ENCODE measurements around the gene ADSS2.
A peak's percentile ranks its signal among the peaks of the same experiment; 100 is the strongest.

The ADSS2 gene

DNA sequence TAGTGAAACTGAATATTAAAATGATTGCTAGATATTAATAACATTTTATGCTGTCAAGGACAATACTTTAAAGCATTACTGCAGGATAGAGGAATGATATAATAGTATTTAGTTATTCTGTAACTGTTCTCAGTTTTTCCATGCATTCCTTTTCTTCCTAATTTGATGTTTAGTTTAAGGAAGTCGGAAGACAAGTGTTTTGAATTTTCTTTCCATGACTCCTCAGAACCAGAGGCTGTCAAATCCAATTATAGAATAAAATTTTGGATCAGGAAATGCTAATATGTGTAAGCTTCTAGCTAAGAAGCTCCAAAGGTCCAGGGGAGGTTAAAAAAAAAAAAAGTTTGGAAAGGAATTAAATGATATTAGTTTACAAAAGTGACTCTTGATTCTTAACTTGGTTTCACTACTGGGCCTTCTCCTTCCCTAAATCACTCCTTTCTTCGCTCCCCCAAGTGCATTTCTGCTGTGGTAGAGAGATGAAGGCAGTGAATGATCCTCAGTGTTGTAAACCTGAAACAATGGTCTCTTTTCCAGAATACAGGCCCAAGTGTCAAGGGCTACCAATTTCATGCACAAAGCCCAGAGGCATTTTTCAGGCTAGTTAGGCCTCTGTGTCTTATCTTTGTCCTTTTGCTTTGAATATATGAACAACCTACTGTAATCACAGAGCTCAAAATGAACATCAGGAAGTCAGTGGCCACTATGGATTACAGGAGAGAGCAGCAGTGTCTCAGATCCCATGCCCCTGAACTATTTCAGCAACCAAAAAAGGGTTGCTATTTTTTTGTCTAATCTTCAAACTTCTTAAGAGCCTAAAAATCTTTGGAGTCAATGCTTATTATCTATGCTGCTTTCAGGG is 6.2 kb downstream of the ADSS2 start:
- FAIRE-seq (no peak), DNase-seq (ENCODE audit: low spot score) (no peak)

DNA sequence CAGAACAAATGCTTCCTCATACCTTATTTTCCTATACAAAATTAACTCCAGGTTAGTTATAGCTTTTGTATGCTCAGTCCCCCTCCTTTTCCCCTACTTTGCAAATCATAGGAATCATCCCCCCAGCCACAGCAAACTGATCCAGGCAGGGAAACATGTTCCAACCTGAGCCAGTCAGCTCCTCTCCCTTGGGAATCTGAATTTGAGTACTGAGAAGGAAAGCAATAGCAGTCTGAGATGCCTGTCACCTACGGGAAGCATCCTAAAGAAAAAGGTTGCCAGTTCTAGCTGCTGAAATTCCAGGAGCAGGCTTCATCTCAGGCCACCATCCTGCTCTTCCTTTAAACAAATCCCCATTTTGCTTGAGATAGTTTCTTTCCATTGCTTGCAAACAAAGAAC is 6.9 kb downstream of the ADSS2 start:
- FAIRE-seq (no peak), DNase-seq (ENCODE audit: low spot score) (no peak)

DNA sequence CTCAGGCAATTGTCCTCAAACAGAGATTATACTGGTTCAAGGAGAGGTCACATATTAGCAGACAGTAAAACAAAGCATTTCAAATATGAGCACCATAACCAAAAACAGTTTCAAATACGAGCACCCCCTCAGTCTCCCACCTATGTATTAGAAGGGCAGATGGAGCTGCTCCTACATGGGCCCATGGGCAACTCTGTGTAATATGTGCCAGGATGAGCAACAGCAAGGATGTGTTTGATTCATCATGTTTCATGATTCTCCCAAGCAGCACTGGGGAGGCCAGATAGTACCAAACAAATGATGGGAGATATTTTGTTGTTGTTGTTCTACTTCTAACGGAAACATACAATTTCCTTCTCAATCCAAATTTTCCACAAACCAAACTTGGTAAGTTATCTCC is 8.9 kb downstream of the ADSS2 start:
- no peak for DNase-seq (ENCODE audit: low spot score)
- no peak for FAIRE-seq

DNA sequence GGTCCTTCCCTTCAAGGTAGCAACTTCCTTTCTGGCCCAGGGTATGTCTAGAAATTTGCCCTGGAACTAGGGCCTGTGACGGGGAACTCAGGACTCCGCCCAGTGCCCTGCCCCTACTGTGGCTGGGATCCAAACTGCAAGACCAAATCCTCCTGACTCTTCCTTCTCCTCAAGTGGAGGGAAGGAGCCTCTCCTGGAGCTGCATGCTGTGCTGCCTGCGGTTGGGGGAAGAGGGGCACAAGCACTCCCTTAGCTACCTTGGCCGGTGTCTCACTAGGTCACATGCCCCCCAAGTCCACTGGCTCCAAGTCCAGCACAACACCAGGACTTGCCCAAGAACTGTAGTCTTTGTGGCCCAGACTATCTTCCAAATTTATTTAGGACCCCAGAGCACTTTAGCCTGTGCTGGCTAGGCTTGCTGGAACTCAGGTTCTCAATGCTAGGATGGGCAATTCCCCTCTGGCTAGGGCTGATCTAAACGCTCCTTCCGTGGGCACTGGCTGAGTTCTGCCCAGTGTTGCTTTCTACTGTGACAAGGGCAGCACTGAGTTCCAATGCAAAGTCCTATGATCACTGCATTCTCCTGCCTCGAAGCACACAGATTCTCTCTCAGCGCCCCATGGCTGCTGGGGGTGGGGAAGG is 12.2 kb downstream of the ADSS2 start:
- FAIRE-seq (no peak), DNase-seq (ENCODE audit: low spot score) (no peak)

DNA sequence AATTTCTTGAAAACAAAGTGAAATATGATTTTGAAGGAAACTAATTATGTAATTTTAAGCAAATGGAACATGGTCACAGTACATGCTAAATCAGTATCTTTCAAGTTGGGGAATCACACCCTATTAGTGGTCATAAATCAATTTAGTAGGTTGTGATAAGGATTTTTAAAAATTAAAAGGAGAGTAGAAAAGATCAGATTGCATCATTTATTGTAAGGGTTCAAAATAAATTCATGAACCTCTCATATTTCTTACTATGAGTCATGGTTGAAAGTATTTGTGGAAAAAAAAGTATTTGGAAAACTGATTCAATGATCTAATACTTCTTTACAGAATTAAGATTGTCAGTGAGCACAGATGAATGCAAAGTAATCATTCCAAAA is 14.6 kb downstream of the ADSS2 start:
- DNase-seq (ENCODE audit: low spot score) (no peak), FAIRE-seq (peak; percentile 45)

DNA sequence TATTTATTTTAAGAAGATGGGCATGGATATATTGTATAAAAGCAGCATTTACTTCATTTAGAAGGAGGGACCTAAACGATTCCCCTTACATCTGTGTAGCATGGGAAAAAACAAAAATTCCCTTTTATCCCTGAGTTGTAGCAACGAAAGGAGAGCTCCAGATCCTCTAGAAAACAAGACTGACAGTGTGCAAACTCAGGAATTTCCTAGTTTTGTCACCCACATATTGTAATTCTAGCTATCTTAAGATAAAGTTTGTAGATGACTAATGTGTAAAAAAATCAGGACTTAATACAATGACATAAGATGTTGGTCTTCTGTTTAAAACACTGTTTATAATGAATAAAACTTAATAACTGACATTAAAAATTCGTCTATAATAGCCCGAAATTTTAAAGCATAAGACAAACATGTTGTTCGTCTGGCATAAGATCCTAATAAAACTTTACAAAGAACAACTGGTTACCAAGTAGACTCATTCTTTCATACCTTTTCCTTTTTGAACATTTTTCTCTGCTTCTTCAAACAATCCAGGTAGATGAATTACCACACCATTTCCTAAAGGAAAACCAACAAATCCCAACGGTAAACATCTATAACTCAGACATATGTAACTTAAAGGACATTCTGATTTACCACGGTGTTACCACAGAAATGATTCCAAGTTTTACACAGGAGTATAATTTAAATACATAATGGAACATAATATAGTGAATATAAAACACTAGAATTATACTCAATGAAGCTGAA is 15.2 kb downstream of the ADSS2 start:
- no peak for DNase-seq (ENCODE audit: low spot score)
- FAIRE-seq = peak; percentile 58

DNA sequence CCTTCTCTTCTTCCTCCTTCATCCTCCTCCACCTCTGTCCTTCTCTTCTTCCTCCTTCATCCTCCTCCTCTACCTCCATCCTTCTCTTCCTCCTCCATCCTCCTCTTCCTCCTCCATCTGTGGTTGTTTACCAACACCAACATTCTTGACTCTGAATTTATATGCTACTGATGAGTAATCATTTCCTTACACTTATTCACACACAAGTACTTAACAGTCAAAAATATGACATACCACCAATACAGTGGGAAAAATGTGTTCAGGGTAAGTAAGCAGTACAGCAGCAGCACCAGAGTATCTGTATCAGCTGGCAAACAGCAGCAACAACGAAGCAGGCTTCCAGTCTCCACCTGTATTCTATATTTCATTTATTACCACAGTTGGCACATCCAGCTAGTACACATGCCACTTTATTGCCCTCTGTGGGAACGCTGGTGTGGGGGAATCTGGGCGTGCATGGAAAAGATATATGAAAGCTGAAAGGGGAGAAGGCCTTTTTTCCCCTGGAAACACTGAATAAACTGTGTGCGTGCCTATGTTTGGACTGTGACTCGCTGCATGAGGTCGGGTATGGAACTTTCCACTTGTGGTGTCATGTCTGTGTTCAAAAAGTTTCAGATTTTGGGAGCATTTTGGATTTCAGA is 16.0 kb downstream of the ADSS2 start:
- DNase-seq (ENCODE audit: low spot score) (no peak), FAIRE-seq (no peak)

DNA sequence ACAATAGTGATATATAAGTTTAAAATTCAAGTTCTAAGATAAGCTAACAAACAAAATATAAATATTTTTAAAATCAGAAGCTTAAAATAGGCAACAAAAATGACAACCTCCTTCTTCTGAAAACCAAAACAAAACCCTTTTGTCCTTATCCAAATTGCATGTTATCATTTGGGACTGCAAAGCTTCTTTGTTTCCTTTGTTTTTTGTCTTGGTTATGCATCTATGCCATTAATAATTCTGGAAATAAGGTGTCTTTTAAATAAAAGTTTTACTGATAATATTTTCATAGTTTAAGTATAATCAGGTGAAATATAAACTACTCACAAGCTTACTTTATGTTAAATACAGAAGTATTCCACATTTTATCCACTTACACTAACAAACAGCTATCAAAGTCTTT is 20.5 kb downstream of the ADSS2 start:
- DNase-seq (ENCODE audit: low spot score) (no peak), FAIRE-seq (no peak)

DNA sequence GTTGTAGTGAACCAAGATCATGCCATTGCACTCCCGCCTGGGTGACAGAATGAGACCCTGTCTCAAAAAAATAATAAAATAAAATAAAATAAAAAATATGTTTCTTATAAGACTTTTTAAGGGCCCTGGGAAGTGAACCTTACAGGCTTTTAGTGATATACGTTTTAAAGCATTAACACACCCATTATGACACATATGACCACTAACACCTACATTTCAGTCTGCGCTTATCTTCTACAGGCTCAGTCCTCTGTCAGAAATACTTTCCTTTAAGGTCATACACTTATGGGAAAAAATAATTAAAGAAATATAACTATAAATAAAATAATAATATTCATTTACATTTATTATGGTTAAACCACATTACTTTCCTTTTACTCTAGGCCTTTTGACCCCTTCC is 21.9 kb downstream of the ADSS2 start:
- DNase-seq (ENCODE audit: low spot score) (no peak), FAIRE-seq (no peak)

DNA sequence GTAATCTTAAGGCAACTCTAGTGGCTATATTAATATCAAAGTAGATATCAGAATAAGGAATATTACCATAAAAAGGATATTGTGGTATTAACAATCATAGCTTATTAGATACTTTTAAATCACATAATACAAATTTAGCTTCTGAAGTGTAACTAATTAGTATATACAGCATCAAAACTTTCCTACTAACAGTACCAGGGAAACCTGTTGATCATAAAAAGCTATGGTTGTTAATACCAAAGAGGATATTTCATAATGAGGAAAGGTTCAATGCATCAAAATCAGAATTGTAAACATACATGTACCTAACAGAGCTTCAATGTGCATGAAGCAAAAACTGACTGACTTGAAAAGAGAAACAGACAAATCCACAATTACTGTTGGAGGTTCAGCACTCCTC is 24.1 kb downstream of the ADSS2 start:
- no peak for FAIRE-seq
- DNase-seq (ENCODE audit: low spot score) = no peak

DNA sequence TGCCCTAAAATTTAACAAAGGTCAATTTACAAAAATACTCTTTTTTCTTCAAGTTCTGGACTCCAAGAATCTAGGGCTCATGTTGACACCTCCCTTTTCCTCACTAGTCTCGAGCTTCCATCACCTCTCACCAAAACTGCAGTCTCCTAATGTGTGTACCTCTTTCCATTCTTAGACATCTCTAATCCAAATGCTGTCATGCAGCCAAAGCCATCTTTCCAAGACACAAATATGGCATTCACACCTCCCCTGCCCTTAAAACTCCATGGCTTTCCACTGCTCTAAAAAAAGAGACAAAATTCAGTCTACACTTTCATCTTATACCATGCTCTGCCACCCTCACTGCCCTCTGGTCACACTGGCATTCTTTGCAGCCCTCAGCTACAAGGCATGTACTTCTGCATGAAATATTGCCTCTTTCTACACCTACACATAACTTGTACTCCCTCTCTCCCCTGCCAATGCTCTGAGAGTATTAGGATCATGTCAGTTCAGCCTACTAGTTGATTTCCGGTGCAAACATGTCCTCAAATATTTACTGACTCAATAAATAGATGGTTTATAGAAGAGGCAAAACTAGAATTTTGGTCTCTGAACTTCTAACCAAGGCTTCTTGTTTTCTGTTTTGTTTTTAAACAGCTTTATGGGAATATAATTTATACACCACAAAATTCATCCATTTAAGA is 26.9 kb downstream of the ADSS2 start:
- no peak for DNase-seq (ENCODE audit: low spot score)
- no peak for FAIRE-seq

DNA sequence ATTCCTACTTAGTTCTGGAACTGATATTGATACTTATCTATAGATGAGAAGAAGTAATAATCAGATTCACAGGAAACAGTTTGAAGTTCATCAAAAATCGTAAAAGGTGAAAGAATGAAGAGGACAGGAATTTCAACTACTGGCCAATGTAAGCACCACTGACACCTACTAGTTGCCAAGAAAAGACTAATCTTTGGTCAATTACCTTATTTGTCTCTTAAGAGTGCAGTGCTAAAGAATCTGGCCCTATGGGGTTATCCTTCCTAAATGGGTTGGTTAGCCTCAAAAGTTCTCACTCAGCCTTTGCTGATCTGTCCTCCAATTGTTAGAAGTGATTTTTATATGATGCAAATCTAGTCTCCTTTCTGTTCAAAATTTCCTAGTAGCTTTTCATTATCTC is 29.5 kb downstream of the ADSS2 start:
- no peak for FAIRE-seq
- no peak for DNase-seq (ENCODE audit: low spot score)

DNA sequence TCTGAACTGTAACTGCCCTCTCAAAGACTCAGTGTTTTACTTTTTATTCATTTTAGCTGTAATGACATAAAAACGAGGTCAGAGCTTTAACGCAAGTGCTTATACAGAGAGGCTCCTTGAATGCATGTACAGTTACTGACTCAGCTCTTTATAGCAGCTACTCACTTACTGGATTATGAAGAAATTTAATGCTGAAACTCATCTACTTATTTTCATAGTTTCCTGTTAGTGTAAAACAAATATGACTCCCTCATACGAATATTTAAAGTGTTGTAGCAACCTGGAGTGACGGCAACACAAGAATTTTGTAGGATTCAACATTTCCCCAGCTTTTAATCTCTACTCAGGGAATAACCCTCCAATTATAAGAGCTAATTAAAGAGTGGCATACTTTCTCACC is 32.7 kb downstream of the ADSS2 start:
- no peak for DNase-seq (ENCODE audit: low spot score)
- FAIRE-seq = no peak

DNA sequence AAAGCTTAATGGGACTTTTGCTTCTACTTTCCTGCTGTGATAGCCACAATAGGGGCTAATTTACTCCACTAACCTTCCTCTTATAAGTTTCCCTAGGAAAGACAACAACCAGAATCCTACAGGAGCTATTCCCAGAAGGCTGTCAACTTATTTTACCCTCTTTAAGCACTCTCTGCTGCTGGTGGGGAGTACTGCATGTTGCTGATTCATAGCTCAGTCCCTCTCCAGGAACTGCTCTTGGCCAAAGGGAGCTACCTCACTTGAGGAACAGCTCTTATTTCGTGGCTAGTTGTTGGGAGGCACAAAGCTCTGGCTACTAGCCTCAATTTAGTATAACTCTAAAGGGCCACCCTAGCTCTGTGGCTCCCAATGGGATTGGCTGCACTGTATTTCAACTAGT is 37.2 kb downstream of the ADSS2 start:
- FAIRE-seq (no peak), DNase-seq (ENCODE audit: low spot score) (no peak)

DNA sequence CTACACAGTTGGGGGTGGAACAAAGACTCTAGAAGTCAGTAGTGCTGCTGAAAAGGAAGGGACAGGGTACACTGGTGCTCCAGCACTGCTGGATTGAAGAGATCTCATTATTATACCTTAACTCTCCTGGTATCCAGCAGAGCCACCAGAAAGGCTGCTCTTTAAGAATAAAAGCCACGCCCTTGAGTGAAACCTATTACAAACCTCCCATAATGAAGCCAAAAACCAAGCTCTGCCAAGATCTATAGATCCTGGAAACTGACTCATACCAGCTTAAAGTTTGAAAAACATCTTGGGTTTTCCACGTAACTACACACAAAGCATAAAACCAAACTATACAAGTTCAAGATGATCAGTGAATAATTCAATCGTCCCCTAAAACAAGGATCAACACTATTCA is 38.0 kb downstream of the ADSS2 start:
- DNase-seq (ENCODE audit: low spot score) = no peak
- no peak for FAIRE-seq

DNA sequence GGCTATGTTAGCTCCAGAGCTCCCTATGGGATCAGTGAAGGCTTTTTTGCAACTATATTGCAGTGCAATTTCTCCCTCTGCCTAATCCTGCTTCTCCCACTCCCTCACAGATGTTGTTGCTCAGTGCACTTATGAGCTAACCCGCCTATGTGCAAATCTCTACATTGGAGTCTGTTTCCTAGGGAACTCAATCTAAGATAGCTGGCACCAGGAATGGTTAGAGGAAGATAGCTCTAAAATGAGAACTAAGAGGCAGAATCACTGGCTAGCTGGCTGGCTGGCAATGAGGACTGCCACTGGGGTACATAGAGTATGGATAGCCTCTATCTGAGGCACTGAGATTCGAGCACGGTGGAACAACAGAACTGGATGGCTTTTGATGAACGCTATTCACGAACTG is 39.5 kb downstream of the ADSS2 start:
- DNase-seq (ENCODE audit: low spot score) (no peak), FAIRE-seq (no peak)

DNA sequence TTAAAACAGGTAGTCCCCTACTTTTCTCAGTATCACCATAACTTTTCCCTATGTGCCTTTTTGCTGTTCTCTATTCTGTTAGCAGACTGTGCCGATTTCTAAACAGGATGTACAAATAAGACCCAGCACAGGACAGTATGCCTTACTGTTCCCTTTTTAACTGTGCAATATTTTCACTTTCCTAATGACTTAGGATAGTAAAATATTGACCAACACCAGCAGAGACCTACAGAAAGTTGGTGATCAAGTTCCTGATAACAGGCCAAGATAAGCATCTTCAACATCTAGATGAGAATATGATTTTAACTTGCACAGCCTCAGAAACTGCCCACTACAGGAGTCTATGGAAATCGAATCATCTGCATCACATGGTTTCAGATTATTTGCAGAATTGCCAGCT is 42.0 kb downstream of the ADSS2 start:
- DNase-seq (ENCODE audit: low spot score) (no peak), FAIRE-seq (no peak)

DNA sequence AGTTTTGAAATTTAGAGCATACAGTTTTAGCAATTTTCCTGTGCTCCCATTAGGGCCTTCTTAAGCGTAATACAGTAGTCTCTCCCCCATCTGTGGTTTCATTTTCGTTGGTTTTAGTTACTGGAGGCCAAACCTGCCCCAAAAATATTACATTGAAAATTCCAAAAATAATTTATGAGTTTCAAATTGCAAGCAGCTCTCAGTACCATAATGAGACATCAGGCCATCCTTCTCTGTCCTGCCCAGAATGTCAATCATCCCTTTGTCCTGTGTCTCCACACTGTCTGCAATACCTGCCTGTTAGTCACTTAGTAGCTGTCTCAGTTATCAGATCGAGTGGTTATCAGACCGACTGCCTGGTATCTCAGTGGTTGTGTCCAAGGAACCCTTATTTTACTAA is 45.4 kb downstream of the ADSS2 start:
- DNase-seq (ENCODE audit: low spot score) = no peak

DNA sequence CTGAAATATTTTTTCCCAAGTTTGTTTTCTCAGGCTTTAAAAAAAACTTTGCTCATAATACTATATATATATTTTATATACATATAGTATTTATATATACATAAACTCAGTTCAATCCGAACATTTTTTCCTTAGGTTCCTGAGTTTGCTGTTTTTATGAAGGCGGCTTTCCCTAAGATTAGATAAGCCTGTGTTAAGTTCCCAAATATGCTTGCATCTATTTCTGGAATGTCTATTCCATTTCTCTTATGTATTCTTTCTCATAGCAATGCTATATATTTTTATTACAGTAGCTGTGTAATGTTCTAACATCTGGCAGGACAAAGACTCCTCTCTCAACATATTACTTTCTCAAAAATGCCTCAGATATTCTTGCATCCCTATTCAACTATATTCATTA is 45.9 kb downstream of the ADSS2 start:
- FAIRE-seq (no peak), DNase-seq (ENCODE audit: low spot score) (no peak)

More for the DNA sequence above, 45.4 kb downstream of the ADSS2 start:
- FAIRE-seq = no peak

DNA sequence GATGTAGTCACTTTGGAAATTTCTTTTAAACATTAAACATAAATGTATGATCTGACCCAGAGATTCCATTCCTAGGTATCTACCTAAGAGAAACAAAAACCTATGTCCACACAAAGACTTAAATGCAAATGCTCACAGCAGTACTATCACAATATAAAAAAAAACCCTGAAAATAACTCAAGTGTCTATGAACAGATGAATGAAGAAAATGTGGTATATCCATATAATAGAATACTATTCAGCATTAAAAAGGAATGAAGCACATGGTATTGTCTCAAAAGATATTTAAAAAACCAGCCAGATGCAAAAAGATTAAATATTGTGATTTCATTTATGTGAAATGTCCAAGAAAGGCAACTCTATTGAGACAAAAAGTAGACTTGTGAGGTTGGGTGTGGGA is 48.3 kb downstream of the ADSS2 start:
- FAIRE-seq (no peak), DNase-seq (ENCODE audit: low spot score) (no peak)

DNA sequence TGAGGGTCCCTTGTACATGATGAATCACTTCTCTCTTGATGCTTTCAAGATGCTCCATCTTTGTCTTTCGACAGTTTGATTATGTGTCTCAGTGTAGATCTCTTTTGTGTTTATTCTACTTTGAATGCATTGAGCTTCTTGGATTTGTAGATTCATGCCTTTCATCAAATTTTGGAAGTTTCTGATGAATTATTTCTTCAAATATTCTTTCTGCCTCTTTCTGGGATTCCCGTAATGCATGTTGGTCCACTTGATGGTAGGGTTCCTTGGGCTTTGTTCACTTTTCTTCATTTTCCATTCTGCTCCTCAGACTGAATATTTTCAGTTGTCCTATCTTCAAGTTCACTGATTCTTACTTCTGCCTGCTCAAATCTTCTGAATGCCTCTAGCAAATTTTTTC is 50.7 kb downstream of the ADSS2 start:
- DNase-seq (ENCODE audit: low spot score) = no peak
- FAIRE-seq = no peak
